HEK293 (cell line): ENCODE results near the gene RASD2.

Source experiments
- ATF2 ChIP-seq: fragments of 450-650 bp; formaldehyde crosslinking; IDR thresholded peaks from 2 replicates; pipeline ENCODE4 v1.5.1; 2016; ENCODE audit warnings: missing biosample characterization, missing genetic modification characterization, low read depth
- CTCF ChIP-seq: fragments of 450-650 bp; formaldehyde crosslinking; IDR thresholded peaks from 2 replicates; pipeline ENCODE4 v1.5.1; 2016; ENCODE audit warnings: missing biosample characterization, missing genetic modification characterization
- PRDM2 ChIP-seq: fragments of 450-650 bp; formaldehyde crosslinking; IDR thresholded peaks from 2 replicates; pipeline ENCODE4 v1.5.1; 2016; ENCODE audit warnings: missing biosample characterization, missing genetic modification characterization, borderline replicate concordance
- TCF7L2 ChIP-seq: IDR thresholded peaks from 2 replicates; pipeline ENCODE4 v1.6.1; 2011; ENCODE audit warnings: low read depth, mild to moderate bottlenecking, inconsistent platforms, low read length, moderate library complexity, borderline replicate concordance

GRCh38 chr22:35581023-35581413 lies 40.4 kb downstream of the RASD2 start:
- no peak for TF ChIP-seq CTCF (tag by site-specific recombination)
- no peak for TF ChIP-seq ATF2 (tag by site-specific recombination)
- TF ChIP-seq PRDM2, result no peak
- no peak for TF ChIP-seq TCF7L2
